ENCODE measurements around the gene CAPN13.

CAPN13 gene

DNA sequence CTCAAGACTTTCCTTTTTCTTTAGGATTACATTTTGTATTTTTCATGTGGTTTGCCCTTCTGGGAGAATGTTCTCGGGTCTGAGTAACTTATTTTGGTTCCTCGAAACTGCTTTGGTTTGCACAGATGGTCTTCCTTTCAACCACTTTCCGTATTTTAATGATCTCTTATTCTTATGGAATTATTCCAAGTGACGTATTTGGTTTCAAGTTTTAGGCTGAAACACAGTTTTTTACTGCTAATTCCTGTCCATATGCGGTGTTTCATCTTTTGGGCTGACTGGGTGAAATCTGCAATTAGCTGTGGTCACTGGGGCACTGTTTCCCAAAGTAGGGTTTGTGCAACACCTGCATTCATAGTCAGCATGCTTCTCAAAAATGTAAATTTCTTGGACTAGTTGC is 122.7 kb downstream of the CAPN13 start:
- H3K36me3 ChIP-seq (ENCODE audit: insufficient read depth, low read length) = no peaks in the 10 kb centered on the region
- ATAC-seq (ENCODE audit: insufficient read depth, low read depth) (no peak), DNase-seq (no peak)
- H3K4me3 ChIP-seq (ENCODE audit: low read depth in 1 of 2, low read length in 2 of 2) = no peak overlapping the region
- H3K9me3 ChIP-seq (ENCODE audit: insufficient read depth, low read length, severe bottlenecking) = no peaks in the 10 kb centered on the region
- no peaks in the 10 kb centered on the region for H3K27me3 ChIP-seq (ENCODE audit: insufficient read depth, low read length, poor library complexity)
- no peaks in the 10 kb centered on the region for H4K20me1 ChIP-seq (ENCODE audit: insufficient read depth, low read length)
- no peak overlapping the region for H3K27ac ChIP-seq (ENCODE audit: low read length)
- no peak overlapping the region for H3K4me2 ChIP-seq (ENCODE audit: insufficient read depth, low read length)
- no peak overlapping the region for H3K9ac ChIP-seq (ENCODE audit: low read depth, low read length)
- no peaks in the 10 kb centered on the region for H3K79me2 ChIP-seq (ENCODE audit: insufficient read depth, low read length)
- H2AFZ ChIP-seq (ENCODE audit: low read depth, low read length) = no peak overlapping the region
- H3K4me1 ChIP-seq (ENCODE audit: insufficient read depth, low read length) = no peaks in the 10 kb centered on the region
- no peak for TF ChIP-seq EZH2 (IDR thresholded peaks at IDR 0.05; ENCODE audit: borderline replicate concordance, low read depth, low read length, severe bottlenecking)
- TF ChIP-seq, protein P1, sequence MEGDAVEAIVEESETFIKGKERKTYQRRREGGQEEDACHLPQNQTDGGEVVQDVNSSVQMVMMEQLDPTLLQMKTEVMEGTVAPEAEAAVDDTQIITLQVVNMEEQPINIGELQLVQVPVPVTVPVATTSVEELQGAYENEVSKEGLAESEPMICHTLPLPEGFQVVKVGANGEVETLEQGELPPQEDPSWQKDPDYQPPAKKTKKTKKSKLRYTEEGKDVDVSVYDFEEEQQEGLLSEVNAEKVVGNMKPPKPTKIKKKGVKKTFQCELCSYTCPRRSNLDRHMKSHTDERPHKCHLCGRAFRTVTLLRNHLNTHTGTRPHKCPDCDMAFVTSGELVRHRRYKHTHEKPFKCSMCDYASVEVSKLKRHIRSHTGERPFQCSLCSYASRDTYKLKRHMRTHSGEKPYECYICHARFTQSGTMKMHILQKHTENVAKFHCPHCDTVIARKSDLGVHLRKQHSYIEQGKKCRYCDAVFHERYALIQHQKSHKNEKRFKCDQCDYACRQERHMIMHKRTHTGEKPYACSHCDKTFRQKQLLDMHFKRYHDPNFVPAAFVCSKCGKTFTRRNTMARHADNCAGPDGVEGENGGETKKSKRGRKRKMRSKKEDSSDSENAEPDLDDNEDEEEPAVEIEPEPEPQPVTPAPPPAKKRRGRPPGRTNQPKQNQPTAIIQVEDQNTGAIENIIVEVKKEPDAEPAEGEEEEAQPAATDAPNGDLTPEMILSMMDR (IDR thresholded peaks at IDR 0.05; ENCODE audit: borderline replicate concordance, extremely low read depth, low read length, poor library complexity, severe bottlenecking) = no peak

DNA sequence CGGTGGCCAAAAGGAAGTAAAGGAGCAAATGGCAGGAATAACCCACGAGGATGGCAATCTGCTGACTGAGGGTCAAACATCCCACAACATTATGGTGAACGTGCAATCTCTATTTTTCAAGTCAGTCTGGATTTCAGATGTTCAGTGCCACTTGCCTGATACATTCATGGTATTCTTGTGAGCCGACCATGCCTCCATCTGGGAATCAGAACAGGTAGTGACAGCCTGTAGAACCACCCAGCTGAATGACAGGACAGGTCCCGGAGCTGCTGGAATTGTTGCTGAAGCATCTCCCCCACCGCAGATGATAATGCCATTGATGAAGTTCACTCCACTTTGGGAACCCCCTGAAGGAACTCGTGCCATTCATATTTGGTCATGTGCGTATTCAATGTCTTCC is 123.2 kb downstream of the CAPN13 start:
- H3K4me1 ChIP-seq (ENCODE audit: insufficient read depth, low read length) = no peaks in the 10 kb centered on the region
- H2AFZ ChIP-seq (ENCODE audit: low read depth, low read length) = no peak overlapping the region
- H3K27ac ChIP-seq (ENCODE audit: low read length) = no peak overlapping the region
- H3K9ac ChIP-seq (ENCODE audit: low read depth, low read length) = no peak overlapping the region
- H3K36me3 ChIP-seq (ENCODE audit: insufficient read depth, low read length) = no peaks in the 10 kb centered on the region
- H3K4me3 ChIP-seq (ENCODE audit: low read depth in 1 of 2, low read length in 2 of 2) = no peak overlapping the region
- no peaks in the 10 kb centered on the region for H4K20me1 ChIP-seq (ENCODE audit: insufficient read depth, low read length)
- no peaks in the 10 kb centered on the region for H3K79me2 ChIP-seq (ENCODE audit: insufficient read depth, low read length)
- H3K4me2 ChIP-seq (ENCODE audit: insufficient read depth, low read length) = no peak overlapping the region
- ATAC-seq (ENCODE audit: insufficient read depth, low read depth) (no peak), DNase-seq (no peak)
- H3K9me3 ChIP-seq (ENCODE audit: insufficient read depth, low read length, severe bottlenecking) = no peaks in the 10 kb centered on the region
- no peaks in the 10 kb centered on the region for H3K27me3 ChIP-seq (ENCODE audit: insufficient read depth, low read length, poor library complexity)
- TF ChIP-seq, protein P1 (IDR thresholded peaks at IDR 0.05; ENCODE audit: borderline replicate concordance, extremely low read depth, low read length, poor library complexity, severe bottlenecking) = no peak
- no peak for TF ChIP-seq EZH2 (IDR thresholded peaks at IDR 0.05; ENCODE audit: borderline replicate concordance, low read depth, low read length, severe bottlenecking)

DNA sequence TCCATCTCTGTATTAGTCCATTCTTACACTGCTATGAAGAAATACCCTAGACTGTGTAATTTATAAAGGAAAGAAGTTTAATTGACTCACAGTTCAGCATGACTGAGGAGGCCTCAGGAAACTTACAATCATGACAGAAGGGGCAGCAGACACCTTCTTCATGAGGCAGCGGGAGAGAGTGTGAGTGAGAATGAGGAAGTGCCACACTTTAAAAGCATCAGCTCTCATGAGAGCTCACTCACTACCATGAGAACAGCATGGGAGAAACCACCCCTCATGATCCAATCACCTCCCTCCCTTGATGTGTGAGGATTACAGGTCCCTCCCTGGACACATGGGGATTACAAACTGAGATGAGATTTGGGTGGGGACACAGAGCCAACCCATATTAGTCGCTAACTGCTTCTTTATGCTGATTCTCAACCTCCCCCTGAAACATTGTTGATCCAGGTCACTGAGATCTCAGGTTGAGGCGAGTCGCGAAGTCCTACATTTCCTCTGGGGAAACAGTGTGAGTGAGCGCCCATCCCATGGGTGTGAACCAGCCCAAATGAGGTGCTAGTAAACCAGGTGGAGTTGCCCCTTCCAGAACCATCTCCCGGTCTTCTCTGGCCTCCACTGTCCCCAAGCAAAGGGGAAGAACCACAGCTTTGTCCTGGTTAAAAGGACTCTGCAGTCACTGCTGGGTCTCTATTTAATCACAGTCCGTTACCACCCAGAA is 123.8 kb downstream of the CAPN13 start:
- Histone ChIP-seq H4K20me1 (ENCODE audit: insufficient read depth, low read length) (no peaks in the 10 kb centered on the region), H3K9ac (ENCODE audit: low read depth, low read length) (no peak overlapping the region), H3K9me3 (ENCODE audit: insufficient read depth, low read length, severe bottlenecking) (no peaks in the 10 kb centered on the region), H3K4me1 (ENCODE audit: insufficient read depth, low read length) (no peaks in the 10 kb centered on the region), H2AFZ (ENCODE audit: low read depth, low read length) (no peak overlapping the region), H3K36me3 (ENCODE audit: insufficient read depth, low read length) (no peaks in the 10 kb centered on the region), H3K4me2 (ENCODE audit: insufficient read depth, low read length) (no peak overlapping the region), H3K27ac (ENCODE audit: low read length) (no peak overlapping the region), H3K4me3 (ENCODE audit: low read depth in 1 of 2, low read length in 2 of 2) (no peak overlapping the region), H3K79me2 (ENCODE audit: insufficient read depth, low read length) (no peaks in the 10 kb centered on the region), H3K27me3 (ENCODE audit: insufficient read depth, low read length, poor library complexity) (no peaks in the 10 kb centered on the region)
- DNase-seq (no peak), ATAC-seq (ENCODE audit: insufficient read depth, low read depth) (no peak)
- no peak for TF ChIP-seq EZH2 (IDR thresholded peaks at IDR 0.05; ENCODE audit: borderline replicate concordance, low read depth, low read length, severe bottlenecking)
- TF ChIP-seq, protein P1 (IDR thresholded peaks at IDR 0.05; ENCODE audit: borderline replicate concordance, extremely low read depth, low read length, poor library complexity, severe bottlenecking) = no peak
